HCT116 (cell line): ENCODE measurements around the gene CDH11. TPM values are rescaled to one million over a fixed set of nuclear protein-coding genes. Genes with fewer than 3 reads are reported as not detected.

Source experiments
- ATAC-seq: fragments of 200-7000 bp; cut with Tn5 transposase; 2 replicates; pipeline ENCODE4 v1.9.1; 2020; ENCODE audit warnings: mild to moderate bottlenecking, moderate library complexity
- BruUV-seq: library from RNA; stranded (reverse); fragments of 400-500 nt; replicated peaks from 2 replicates; lab custom pipeline; 2021; lab: Mats Ljungman, UMichigan
- CTCF ChIA-PET: fragments of 300-600 bp; sonication (Branson Sonifier 250); formaldehyde crosslinking; loops from one replicate; lab custom pipeline; 2021; ENCODE audit warnings: antibody characterized with exemption; lab: Charles Lee
- POLR2A ChIA-PET: fragments of 300-600, 350-600 bp; sonication (Branson Sonifier 250); formaldehyde crosslinking; loops from one replicate; lab custom pipeline; 2021; ENCODE audit warnings: antibody characterized with exemption; lab: Charles Lee
- RAD21 ChIA-PET, 2 experiments: fragments of 300-600 bp; sonication (Branson Sonifier 250); formaldehyde crosslinking; loops; one replicate each; lab custom pipeline; 2023; ENCODE audit warnings: low total read pairs in 2 of 2; ENCODE audit not compliant: uncharacterized antibody in 2 of 2, unreplicated experiment in 2 of 2, low non-redundant PET in 1 of 2; lab: Charles Lee
- DNase-seq: peaks from one replicate; pipeline ENCODE4 v3.0.0-alpha.2; 2010; ENCODE audit warnings: low read depth, low spot score
- H2AFZ ChIP-seq: fragments of 200-600 bp; shearing (Covaris generic), sonication (generic); 2 replicates; pipeline ENCODE4 v1.6.1; 2017; ENCODE audit warnings: low read depth, mixed run types, mixed read lengths, antibody characterized with exemption, low read length; ENCODE audit not compliant: poor library complexity, severe bottlenecking
- H3K27ac ChIP-seq: 2 replicates; pipeline ENCODE4 v1.5.1; 2012; ENCODE audit warnings: low read depth, low read length
- H3K27me3 ChIP-seq: fragments of 200-600 bp; sonication (generic); 2 replicates; pipeline ENCODE4 v1.6.1; 2016; ENCODE audit warnings: mixed run types, low read length, mixed read lengths; ENCODE audit not compliant: insufficient read depth
- H3K36me3 ChIP-seq, 2 experiments: fragments of 200-500 bp in 1 of 2; fragments of 200-600 bp in 1 of 2; sonication (Bioruptor generic) in 1 of 2; sonication (generic) in 1 of 2; 2 replicates each; pipeline versions ENCODE4 v1.5.1 to v1.6.1; 2014 to 2016; ENCODE audit warnings: low read length in 2 of 2, inconsistent platforms in 1 of 2, mixed read lengths in 1 of 2, mixed run types in 1 of 2; ENCODE audit not compliant: insufficient read depth in 2 of 2, control insufficient read depth in 1 of 2
- H3K4me1 ChIP-seq, 2 experiments: fragments of 200-600 bp in 1 of 2; sonication (generic) in 1 of 2; 2 replicates each; pipeline versions ENCODE4 v1.5.1 to v1.6.1; 2012 to 2017; ENCODE audit warnings: low read length in 2 of 2, inconsistent platforms in 1 of 2, mild to moderate bottlenecking in 1 of 2, mixed read lengths in 1 of 2, mixed run types in 1 of 2, moderate library complexity in 1 of 2; ENCODE audit not compliant: insufficient read depth in 2 of 2, control insufficient read depth in 1 of 2
- H3K4me2 ChIP-seq: fragments of 200-600 bp; sonication (generic); 2 replicates; pipeline ENCODE4 v1.6.1; 2017; ENCODE audit warnings: mixed run types, low read length, mixed read lengths
- H3K4me3 ChIP-seq, 2 experiments: fragments of 200-600 bp in 1 of 2; sonication (generic) in 1 of 2; replicated peaks in 1 of 2; 2 replicates each; pipeline ENCODE4 v1.5.1; 2011 to 2016; ENCODE audit warnings: low read length in 2 of 2, control low read depth in 1 of 2, low read depth in 1 of 2, mild to moderate bottlenecking in 1 of 2, mixed read lengths in 1 of 2, mixed run types in 1 of 2
- H3K79me2 ChIP-seq: fragments of 200-600 bp; sonication (generic); 2 replicates; pipeline ENCODE4 v1.6.1; 2017; ENCODE audit warnings: mild to moderate bottlenecking, mixed run types, low read length, moderate library complexity, mixed read lengths; ENCODE audit not compliant: insufficient read depth
- H3K9ac ChIP-seq: fragments of 200-600 bp; sonication (generic); 2 replicates; pipeline ENCODE4 v1.6.1; 2016; ENCODE audit warnings: low read length, mixed read lengths
- H3K9me2 ChIP-seq: fragments of 200-600 bp; sonication (generic), shearing (Covaris generic); 2 replicates; pipeline ENCODE4 v1.6.1; 2017; ENCODE audit warnings: mixed run types, mild to moderate bottlenecking, moderate library complexity; ENCODE audit not compliant: insufficient read depth
- H3K9me3 ChIP-seq, 2 experiments: fragments of 200-500 bp in 1 of 2; fragments of 200-600 bp in 1 of 2; sonication (Bioruptor generic) in 1 of 2; sonication (generic) in 1 of 2; 2 replicates each; pipeline ENCODE4 v1.6.1; 2014 to 2017; ENCODE audit warnings: low read length in 2 of 2, mixed read lengths in 2 of 2, inconsistent platforms in 1 of 2, low read depth in 1 of 2, mild to moderate bottlenecking in 1 of 2, mixed run types in 1 of 2, moderate library complexity in 1 of 2; ENCODE audit not compliant: control insufficient read depth in 1 of 2, insufficient read depth in 1 of 2
- H4K20me1 ChIP-seq: fragments of 200-600 bp; sonication (generic), shearing (Covaris generic); 2 replicates; pipeline ENCODE4 v1.6.1; 2017; ENCODE audit warnings: mixed run types, mild to moderate bottlenecking, moderate library complexity; ENCODE audit not compliant: insufficient read depth
- CEBPB ChIP-seq: IDR thresholded peaks from 2 replicates; pipeline ENCODE4 v1.6.1; 2012; ENCODE audit warnings: low read depth
- EGR1 ChIP-seq: IDR thresholded peaks from 2 replicates; pipeline ENCODE4 v1.6.1; 2012; ENCODE audit warnings: low read depth
- ELF1 ChIP-seq: IDR thresholded peaks from 2 replicates; pipeline ENCODE4 v1.6.1; 2012; ENCODE audit warnings: low read depth, borderline replicate concordance
- EZH2 ChIP-seq: fragments of 200-600 bp; sonication (generic); IDR thresholded peaks from 2 replicates; pipeline ENCODE4 v1.6.1; 2017; ENCODE audit warnings: antibody characterized with exemption, mixed run types
- EZH2phosphoT487 ChIP-seq: fragments of 200-600 bp; IDR thresholded peaks from 2 replicates; pipeline ENCODE4 v1.6.1; 2018; ENCODE audit warnings: antibody characterized with exemption, borderline replicate concordance
- FOSL1 ChIP-seq: IDR thresholded peaks from 2 replicates; pipeline ENCODE4 v1.6.1; 2012; ENCODE audit warnings: low read depth
- JUND ChIP-seq: IDR thresholded peaks from 2 replicates; pipeline ENCODE4 v1.6.1; 2012
- POLR2A ChIP-seq: IDR thresholded peaks from 2 replicates; pipeline ENCODE4 v1.7.0; 2011; ENCODE audit warnings: borderline replicate concordance; ENCODE audit not compliant: insufficient read depth, insufficient read length; ENCODE audit errors: extremely low read depth
- POLR2AphosphoS5 ChIP-seq: IDR thresholded peaks from 2 replicates; pipeline ENCODE4 v1.6.1; 2011; ENCODE audit warnings: mild to moderate bottlenecking, low read depth, low read length, moderate library complexity
- RAD21 ChIP-seq: IDR thresholded peaks from 2 replicates; pipeline ENCODE4 v1.6.1; 2012; ENCODE audit warnings: low read depth, mild to moderate bottlenecking
- SIN3A ChIP-seq: IDR thresholded peaks from 2 replicates; pipeline ENCODE4 v1.6.1; 2012; ENCODE audit warnings: low read depth
- SP1 ChIP-seq: IDR thresholded peaks from 2 replicates; pipeline ENCODE4 v1.6.1; 2012; ENCODE audit warnings: low read depth
- SRF ChIP-seq: IDR thresholded peaks from 2 replicates; pipeline ENCODE4 v1.6.1; 2012; ENCODE audit warnings: low read depth
- TCF7L2 ChIP-seq: IDR thresholded peaks from 2 replicates; pipeline ENCODE4 v1.7.0; 2011; ENCODE audit warnings: borderline replicate concordance, inconsistent platforms; ENCODE audit not compliant: insufficient read depth, insufficient read length; ENCODE audit errors: extremely low read depth
- ZFX ChIP-seq: fragments of 450-650 bp; IDR thresholded peaks from 2 replicates; pipeline ENCODE4 v1.6.1; 2017
- ZNF274 ChIP-seq: fragments of 200-500 bp; sonication (Bioruptor generic); IDR thresholded peaks from 2 replicates; pipeline ENCODE4 v1.6.1; 2014; ENCODE audit warnings: mild to moderate bottlenecking, low read depth, low read length, inconsistent platforms
- intact Hi-C: fragments of 100-400 bp; cut with micrococcal nuclease; formaldehyde crosslinking; loops from 2 replicates; pipeline ENCODE4 v1.10.0; 2022
- total RNA-seq: library from RNA; stranded (reverse); gene quantifications from one replicate; pipeline ENCODE4 v1.2.1, GENCODE V29; 2021; ENCODE audit not compliant: unreplicated experiment
- TF ChIP-seq, protein P1 (sequence below): IDR thresholded peaks from 2 replicates; pipeline ENCODE4 v1.6.1; 2012
- TF ChIP-seq, protein P2 (sequence below), 3 experiments: fragments of 200-600 bp in 1 of 3; sonication (generic) in 1 of 3; IDR thresholded peaks in 2 of 3; conservative IDR thresholded peaks in 1 of 3; 2 replicates each; pipeline ENCODE4 v1.5.1; 2012 to 2017; ENCODE audit warnings: low read depth in 2 of 3, low read length in 2 of 3, antibody characterized with exemption in 1 of 3, borderline replicate concordance in 1 of 3, control low read depth in 1 of 3, mild to moderate bottlenecking in 1 of 3, mixed read lengths in 1 of 3, mixed run types in 1 of 3, moderate library complexity in 1 of 3; ENCODE audit not compliant: insufficient read depth in 1 of 3
- TF ChIP-seq, protein P3 (sequence below): IDR thresholded peaks from 2 replicates; pipeline ENCODE4 v1.6.1; 2011; ENCODE audit warnings: mild to moderate bottlenecking, low read length, moderate library complexity; ENCODE audit not compliant: insufficient replicate concordance; ENCODE audit errors: extremely low read depth
- TF ChIP-seq, protein P4 (sequence below): IDR thresholded peaks from 2 replicates; pipeline ENCODE4 v1.6.1; 2012; ENCODE audit warnings: low read depth

Gene CDH11
- total RNA-seq, 1 experiment from 2014 or later: 0.52 TPM

DNA sequence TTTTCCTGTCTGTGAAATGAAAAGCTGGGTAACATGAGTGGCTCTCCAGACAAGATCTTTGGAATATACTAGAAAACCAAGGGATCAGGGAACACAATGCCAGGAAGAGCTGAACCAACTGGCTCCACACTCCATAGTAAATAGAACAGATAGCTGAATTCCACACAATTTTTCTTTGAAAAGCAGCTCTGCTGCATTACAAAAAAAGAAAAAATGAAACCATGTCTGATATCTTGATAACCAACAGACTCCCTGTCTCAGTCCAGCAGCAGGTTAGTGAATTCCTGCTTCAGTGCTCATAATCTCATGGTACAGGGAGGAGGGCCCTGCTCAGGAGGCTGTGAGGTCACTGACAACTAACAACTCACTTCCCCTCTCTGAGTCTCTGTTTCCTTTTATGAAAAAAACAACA is 97.1 kb downstream of the CDH11 start (continued):
- TF ChIP-seq SP1: no peak
- no peak for TF ChIP-seq FOSL1
- no peak for TF ChIP-seq ZFX
- TF ChIP-seq JUND: no peak
- TF ChIP-seq, protein P1, sequence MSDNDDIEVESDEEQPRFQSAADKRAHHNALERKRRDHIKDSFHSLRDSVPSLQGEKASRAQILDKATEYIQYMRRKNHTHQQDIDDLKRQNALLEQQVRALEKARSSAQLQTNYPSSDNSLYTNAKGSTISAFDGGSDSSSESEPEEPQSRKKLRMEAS: no peak
- no peak for TF ChIP-seq ELF1
- TF ChIP-seq, protein P2, sequence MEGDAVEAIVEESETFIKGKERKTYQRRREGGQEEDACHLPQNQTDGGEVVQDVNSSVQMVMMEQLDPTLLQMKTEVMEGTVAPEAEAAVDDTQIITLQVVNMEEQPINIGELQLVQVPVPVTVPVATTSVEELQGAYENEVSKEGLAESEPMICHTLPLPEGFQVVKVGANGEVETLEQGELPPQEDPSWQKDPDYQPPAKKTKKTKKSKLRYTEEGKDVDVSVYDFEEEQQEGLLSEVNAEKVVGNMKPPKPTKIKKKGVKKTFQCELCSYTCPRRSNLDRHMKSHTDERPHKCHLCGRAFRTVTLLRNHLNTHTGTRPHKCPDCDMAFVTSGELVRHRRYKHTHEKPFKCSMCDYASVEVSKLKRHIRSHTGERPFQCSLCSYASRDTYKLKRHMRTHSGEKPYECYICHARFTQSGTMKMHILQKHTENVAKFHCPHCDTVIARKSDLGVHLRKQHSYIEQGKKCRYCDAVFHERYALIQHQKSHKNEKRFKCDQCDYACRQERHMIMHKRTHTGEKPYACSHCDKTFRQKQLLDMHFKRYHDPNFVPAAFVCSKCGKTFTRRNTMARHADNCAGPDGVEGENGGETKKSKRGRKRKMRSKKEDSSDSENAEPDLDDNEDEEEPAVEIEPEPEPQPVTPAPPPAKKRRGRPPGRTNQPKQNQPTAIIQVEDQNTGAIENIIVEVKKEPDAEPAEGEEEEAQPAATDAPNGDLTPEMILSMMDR (IDR thresholded peaks at IDR 0.05 in 2 of 3, conservative IDR thresholded peaks at IDR 0.05 in 1 of 3; ENCODE audit: borderline replicate concordance in 1 of 3, insufficient read depth in 1 of 3, low read depth in 2 of 3, low read length in 2 of 3): no peak
- TF ChIP-seq SIN3A: no peak
- TF ChIP-seq, all 23 proteins: peak for 0

DNA sequence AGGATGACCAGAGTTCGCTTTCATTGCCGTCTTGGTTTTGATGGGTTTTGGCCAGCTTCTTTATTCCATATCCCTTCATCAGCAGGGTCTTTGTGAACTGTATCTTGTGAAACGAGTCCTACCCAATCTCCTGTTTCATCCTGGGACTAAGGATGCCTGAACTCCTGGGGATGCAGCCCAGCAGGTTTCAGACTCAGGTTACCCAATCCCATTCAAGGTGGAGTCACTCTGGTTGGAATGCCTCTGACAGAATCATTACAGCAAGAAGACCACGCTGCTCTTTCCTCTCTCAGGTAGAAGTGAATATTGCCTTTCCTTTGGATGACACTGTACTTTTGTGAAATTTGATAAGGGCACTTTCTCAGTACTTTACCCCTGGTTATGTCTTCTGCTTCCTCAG is 98.1 kb downstream of the CDH11 start:
- RAD21 ChIA-PET: no interaction called here
- POLR2A ChIA-PET: no interaction called here
- Histone ChIP-seq H2AFZ (no peak overlapping the region), H3K4me2 (no peak overlapping the region), H3K27ac (no peak overlapping the region), H3K27me3 (no peaks in the 10 kb centered on the region), H3K9me2 (no peaks in the 10 kb centered on the region), H3K36me3 (no peaks in the 10 kb centered on the region), H3K4me3 (no peak overlapping the region), H3K9ac (no peak overlapping the region), H4K20me1 (no peaks in the 10 kb centered on the region), H3K9me3 (peaks cover 10 to 23% of the 10 kb centered on the region in 2 experiments; a peak in 2 of 4 replicates), H3K4me1 (no peaks in the 10 kb centered on the region), H3K79me2 (no peaks in the 10 kb centered on the region)
- CTCF ChIA-PET: no interaction called here
- no peak for DNase-seq
- intact Hi-C loops: no loop called here
- BruUV-seq: no TSS peak
- no peak for ATAC-seq
- TF ChIP-seq EZH2 (no peak), ZNF274 (no peak), FOSL1 (no peak), RAD21 (no peak), EGR1 (no peak), EZH2phosphoT487 (no peak), CEBPB (no peak), SRF (no peak), POLR2AphosphoS5 (no peak), POLR2A (no peak), TCF7L2 (no peak)
- TF ChIP-seq, protein P3, sequence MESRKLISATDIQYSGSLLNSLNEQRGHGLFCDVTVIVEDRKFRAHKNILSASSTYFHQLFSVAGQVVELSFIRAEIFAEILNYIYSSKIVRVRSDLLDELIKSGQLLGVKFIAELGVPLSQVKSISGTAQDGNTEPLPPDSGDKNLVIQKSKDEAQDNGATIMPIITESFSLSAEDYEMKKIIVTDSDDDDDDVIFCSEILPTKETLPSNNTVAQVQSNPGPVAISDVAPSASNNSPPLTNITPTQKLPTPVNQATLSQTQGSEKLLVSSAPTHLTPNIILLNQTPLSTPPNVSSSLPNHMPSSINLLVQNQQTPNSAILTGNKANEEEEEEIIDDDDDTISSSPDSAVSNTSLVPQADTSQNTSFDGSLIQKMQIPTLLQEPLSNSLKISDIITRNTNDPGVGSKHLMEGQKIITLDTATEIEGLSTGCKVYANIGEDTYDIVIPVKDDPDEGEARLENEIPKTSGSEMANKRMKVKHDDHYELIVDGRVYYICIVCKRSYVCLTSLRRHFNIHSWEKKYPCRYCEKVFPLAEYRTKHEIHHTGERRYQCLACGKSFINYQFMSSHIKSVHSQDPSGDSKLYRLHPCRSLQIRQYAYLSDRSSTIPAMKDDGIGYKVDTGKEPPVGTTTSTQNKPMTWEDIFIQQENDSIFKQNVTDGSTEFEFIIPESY: no peak
- TF ChIP-seq, protein P4, sequence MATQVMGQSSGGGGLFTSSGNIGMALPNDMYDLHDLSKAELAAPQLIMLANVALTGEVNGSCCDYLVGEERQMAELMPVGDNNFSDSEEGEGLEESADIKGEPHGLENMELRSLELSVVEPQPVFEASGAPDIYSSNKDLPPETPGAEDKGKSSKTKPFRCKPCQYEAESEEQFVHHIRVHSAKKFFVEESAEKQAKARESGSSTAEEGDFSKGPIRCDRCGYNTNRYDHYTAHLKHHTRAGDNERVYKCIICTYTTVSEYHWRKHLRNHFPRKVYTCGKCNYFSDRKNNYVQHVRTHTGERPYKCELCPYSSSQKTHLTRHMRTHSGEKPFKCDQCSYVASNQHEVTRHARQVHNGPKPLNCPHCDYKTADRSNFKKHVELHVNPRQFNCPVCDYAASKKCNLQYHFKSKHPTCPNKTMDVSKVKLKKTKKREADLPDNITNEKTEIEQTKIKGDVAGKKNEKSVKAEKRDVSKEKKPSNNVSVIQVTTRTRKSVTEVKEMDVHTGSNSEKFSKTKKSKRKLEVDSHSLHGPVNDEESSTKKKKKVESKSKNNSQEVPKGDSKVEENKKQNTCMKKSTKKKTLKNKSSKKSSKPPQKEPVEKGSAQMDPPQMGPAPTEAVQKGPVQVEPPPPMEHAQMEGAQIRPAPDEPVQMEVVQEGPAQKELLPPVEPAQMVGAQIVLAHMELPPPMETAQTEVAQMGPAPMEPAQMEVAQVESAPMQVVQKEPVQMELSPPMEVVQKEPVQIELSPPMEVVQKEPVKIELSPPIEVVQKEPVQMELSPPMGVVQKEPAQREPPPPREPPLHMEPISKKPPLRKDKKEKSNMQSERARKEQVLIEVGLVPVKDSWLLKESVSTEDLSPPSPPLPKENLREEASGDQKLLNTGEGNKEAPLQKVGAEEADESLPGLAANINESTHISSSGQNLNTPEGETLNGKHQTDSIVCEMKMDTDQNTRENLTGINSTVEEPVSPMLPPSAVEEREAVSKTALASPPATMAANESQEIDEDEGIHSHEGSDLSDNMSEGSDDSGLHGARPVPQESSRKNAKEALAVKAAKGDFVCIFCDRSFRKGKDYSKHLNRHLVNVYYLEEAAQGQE: no peak
- TF ChIP-seq, protein P1: no peak
